Measurements from ENCODE around the gene YBX2. TPM values are rescaled to one million over a fixed set of nuclear protein-coding genes. Genes with fewer than 3 reads are reported as not detected.

Gene YBX2
- polyA plus RNA-seq, 6 donors from 2014 or later, result not detected

- ATAC-seq (ENCODE audit: low read depth in 2 of 2) (no peak), DNase-seq (no peak)
- Mint-ChIP-seq H3K4me3 (no peak overlapping the region), H3K27ac (no peak overlapping the region), H3K4me1 (peaks cover 12 to 27% (median 22%) of the 10 kb centered on the region in 3 donors), H3K27me3 (peaks cover 26 to 85% (median 50%) of the 10 kb centered on the region in 3 donors), H3K36me3 (no peaks in the 10 kb centered on the region), H3K9me3 (no peaks in the 10 kb centered on the region)
These were observed 8.8 kb downstream of the YBX2 start for GRCh38 chr17:7285679-7286078.

- Mint-ChIP-seq H3K9me3 (no peaks in the 10 kb centered on the region), H3K27ac (no peak overlapping the region), H3K36me3 (no peaks in the 10 kb centered on the region), H3K27me3 (peaks cover 26 to 77% (median 42%) of the 10 kb centered on the region in 3 donors), H3K4me1 (peaks cover 18 to 35% (median 29%) of the 10 kb centered on the region in 3 donors), H3K4me3 (no peak overlapping the region)
- DNase-seq, result no peak
- no peak for ATAC-seq (ENCODE audit: low read depth in 2 of 2)
These were observed 9.5 kb downstream of the YBX2 start for GRCh38 chr17:7284911-7285310.

GRCh38 chr17:7283471-7284216 lies 10.8 kb downstream of the YBX2 start:
- peak overlapping the region in 1 of 6 donors; percentile 86 for H3K27ac Mint-ChIP-seq
- no peaks in the 10 kb centered on the region for H3K36me3 Mint-ChIP-seq
- ATAC-seq (ENCODE audit: low read depth in 2 of 2), result no peak
- DNase-seq, result no peak
- no peaks in the 10 kb centered on the region for H3K9me3 Mint-ChIP-seq
- peaks cover 26 to 72% (median 37%) of the 10 kb centered on the region in 3 donors for H3K27me3 Mint-ChIP-seq
- peak overlapping the region in 3 of 8 donors; percentile 44 to 81 (median 64) for H3K4me3 Mint-ChIP-seq
- H3K4me1 Mint-ChIP-seq, result peaks cover 18 to 37% (median 30%) of the 10 kb centered on the region in 3 donors

GRCh38 chr17:7282752-7283321 lies 11.6 kb downstream of the YBX2 start:
- H3K36me3 Mint-ChIP-seq, result no peaks in the 10 kb centered on the region
- peak overlapping the region in 7 of 8 donors; percentile 3 to 80 (median 60) for H3K4me3 Mint-ChIP-seq
- DNase-seq (no peak), ATAC-seq (ENCODE audit: low read depth in 2 of 2) (no peak)
- H3K4me1 Mint-ChIP-seq, result peaks cover 18 to 37% (median 30%) of the 10 kb centered on the region in 3 donors
- peaks cover 19 to 64% (median 29%) of the 10 kb centered on the region in 3 donors for H3K27me3 Mint-ChIP-seq
- peak overlapping the region in 1 of 6 donors; percentile 42 for H3K27ac Mint-ChIP-seq
- H3K9me3 Mint-ChIP-seq, result no peaks in the 10 kb centered on the region

GRCh38 chr17:7281953-7282751 lies 12.3 kb downstream of the YBX2 start:
- H3K36me3 Mint-ChIP-seq, result no peaks in the 10 kb centered on the region
- DNase-seq (no peak), ATAC-seq (ENCODE audit: low read depth in 2 of 2) (no peak)
- no peaks in the 10 kb centered on the region for H3K9me3 Mint-ChIP-seq
- peak overlapping the region; percentile 80 to 92 (median 87) for H3K4me3 Mint-ChIP-seq
- H3K4me1 Mint-ChIP-seq, result peaks cover 18 to 37% (median 30%) of the 10 kb centered on the region in 3 donors
- peaks cover 18 to 58% (median 29%) of the 10 kb centered on the region in 3 donors for H3K27me3 Mint-ChIP-seq
- peak overlapping the region in 3 of 6 donors; percentile 26 to 64 (median 42) for H3K27ac Mint-ChIP-seq

GRCh38 chr17:7281074-7281952 lies 13.1 kb downstream of the YBX2 start, which contains the start of gene SLC2A4:
SLC2A4 (plus strand) TSS chr17:7281718; CDS start chr17:7281935, 217 bp downstream.
- Mint-ChIP-seq H3K27ac (peak within 1 kb of the TSS; percentile 64 to 96 (median 90)), H3K36me3 (no peaks in the 10 kb centered on the region), H3K4me1 (peaks cover 18 to 37% (median 26%) of the 10 kb centered on the region in 3 donors), H3K27me3 (peaks cover 16 to 50% (median 24%) of the 10 kb centered on the region in 3 donors), H3K4me3 (peak within 1 kb of the TSS; percentile 80 to 92 (median 88)), H3K9me3 (no peaks in the 10 kb centered on the region)
- ATAC-seq (ENCODE audit: low read depth in 2 of 2) (peak; percentile 60 to 68), DNase-seq (peak; percentile 73)

- H3K4me3 Mint-ChIP-seq, result peak overlapping the region; percentile 80 to 92 (median 88)
These were observed 13.8 kb downstream of the YBX2 start for GRCh38 chr17:7280519-7281073.

GRCh38 chr17:7279448-7279847 lies 15.0 kb downstream of the YBX2 start:
- Mint-ChIP-seq H3K27me3 (peaks cover 10 to 33% (median 20%) of the 10 kb centered on the region in 3 donors), H3K27ac (peak overlapping the region in 1 of 6 donors; percentile 29), H3K36me3 (no peaks in the 10 kb centered on the region), H3K4me1 (peaks cover 18 to 37% (median 26%) of the 10 kb centered on the region in 3 donors), H3K4me3 (peak overlapping the region in 1 of 8 donors; percentile 5), H3K9me3 (no peaks in the 10 kb centered on the region)
- DNase-seq (no peak), ATAC-seq (ENCODE audit: low read depth in 2 of 2) (no peak)

More at GRCh38 chr17:7280519-7281073, 13.8 kb downstream of the YBX2 start:
- H3K27ac Mint-ChIP-seq, result peak overlapping the region; percentile 44 to 96 (median 88)
- H3K9me3 Mint-ChIP-seq, result no peaks in the 10 kb centered on the region
- H3K4me1 Mint-ChIP-seq, result peaks cover 18 to 37% (median 26%) of the 10 kb centered on the region in 3 donors
- H3K27me3 Mint-ChIP-seq, result peaks cover 10 to 44% (median 20%) of the 10 kb centered on the region in 3 donors
- ATAC-seq (ENCODE audit: low read depth in 2 of 2) (peak; percentile 83 to 84), DNase-seq (peak; percentile 85)
- no peaks in the 10 kb centered on the region for H3K36me3 Mint-ChIP-seq

GRCh38 chr17:7266784-7267183 lies 27.7 kb downstream of the YBX2 start:
- Mint-ChIP-seq H3K27ac (no peak overlapping the region), H3K27me3 (peaks cover 13 to 44% (median 32%) of the 10 kb centered on the region in 3 donors), H3K36me3 (no peaks in the 10 kb centered on the region), H3K9me3 (no peaks in the 10 kb centered on the region), H3K4me3 (no peak overlapping the region), H3K4me1 (peaks cover 15 to 19% (median 17%) of the 10 kb centered on the region in 3 donors)
- ATAC-seq (ENCODE audit: low read depth in 2 of 2), result no peak
- no peak for DNase-seq

- Mint-ChIP-seq H3K36me3 (no peaks in the 10 kb centered on the region), H3K9me3 (no peaks in the 10 kb centered on the region), H3K27ac (peak overlapping the region in 1 of 6 donors; percentile 75), H3K27me3 (peaks cover 4 to 28% (median 18%) of the 10 kb centered on the region in 3 donors), H3K4me1 (peaks cover 15 to 31% (median 17%) of the 10 kb centered on the region in 3 donors), H3K4me3 (peak overlapping the region in 6 of 8 donors; percentile 76 to 88 (median 87))
- no peak for ATAC-seq (ENCODE audit: low read depth in 2 of 2)
- DNase-seq, result no peak
These were observed 30.7 kb downstream of the YBX2 start for GRCh38 chr17:7263801-7264078.

GRCh38 chr17:7262935-7263800 lies 31.3 kb downstream of the YBX2 start:
- H3K36me3 Mint-ChIP-seq, result no peaks in the 10 kb centered on the region
- peak overlapping the region; percentile 76 to 88 (median 87) for H3K4me3 Mint-ChIP-seq
- H3K4me1 Mint-ChIP-seq, result peaks cover 15 to 31% (median 17%) of the 10 kb centered on the region in 3 donors
- no peaks in the 10 kb centered on the region for H3K9me3 Mint-ChIP-seq
- H3K27me3 Mint-ChIP-seq, result peaks cover 4 to 28% (median 18%) of the 10 kb centered on the region in 3 donors
- ATAC-seq (ENCODE audit: low read depth in 2 of 2) (peak; percentile 23 to 24), DNase-seq (no peak)
- H3K27ac Mint-ChIP-seq, result peak overlapping the region in 5 of 6 donors; percentile 1 to 90 (median 75)

Measured in naive B cell (primary cell).